K562 (cell line): ENCODE measurements around the gene ZMYND8. TPM values are rescaled to one million over a fixed set of nuclear protein-coding genes. Genes with fewer than 3 reads are reported as not detected.

Source experiments
- CTBP1 ChIP-seq: fragments of 450-650 bp; IDR thresholded peaks from 2 replicates; pipeline ENCODE4 v1.6.1; 2016; ENCODE audit warnings: borderline replicate concordance
- E2F8 ChIP-seq: fragments of 450-650 bp; IDR thresholded peaks from 2 replicates; pipeline ENCODE4 v1.7.1; 2018; ENCODE audit warnings: mild to moderate bottlenecking, low read depth; ENCODE audit not compliant: partially characterized antibody
- EGR1 ChIP-seq: fragments of 450-650 bp; conservative IDR thresholded peaks from 2 replicates; pipeline ENCODE4 v1.6.1; 2017; ENCODE audit warnings: mild to moderate bottlenecking
- HMGN3 ChIP-seq: IDR thresholded peaks from 2 replicates; pipeline ENCODE4 v1.6.1; 2011; ENCODE audit warnings: borderline replicate concordance, low read depth, mild to moderate bottlenecking, mixed read lengths, low read length; ENCODE audit not compliant: insufficient read length; ENCODE audit errors: extremely low read depth
- MAFK ChIP-seq: IDR thresholded peaks from 2 replicates; pipeline ENCODE4 v1.6.1; 2011; ENCODE audit warnings: low read length, improper control_type of control experiment
- NFE2L1 ChIP-seq: fragments of 450-650 bp; IDR thresholded peaks from 2 replicates; pipeline ENCODE4 v1.6.1; 2016; ENCODE audit warnings: missing genetic modification characterization, low read depth, mild to moderate bottlenecking, missing compliant biosample characterization, moderate library complexity, borderline replicate concordance
- NFRKB ChIP-seq: fragments of 450-650 bp; IDR thresholded peaks from 2 replicates; pipeline ENCODE4 v1.6.1; 2016; ENCODE audit warnings: low read depth
- PHF20 ChIP-seq: fragments of 450-650 bp; IDR thresholded peaks from 2 replicates; pipeline ENCODE4 v1.6.1; 2018; ENCODE audit not compliant: partially characterized antibody
- REST ChIP-seq, 2 experiments: fragments of 450-650 bp; formaldehyde crosslinking in 1 of 2; IDR thresholded peaks; 2 replicates each; pipeline versions ENCODE4 v1.4.0 to v1.6.1; 2014 to 2020; ENCODE audit warnings: mild to moderate bottlenecking in 2 of 2, borderline replicate concordance in 1 of 2, low read depth in 1 of 2
- SREBF1 ChIP-seq: fragments of 150-350 bp; IDR thresholded peaks from 2 replicates; pipeline ENCODE4 v1.6.1; 2014; ENCODE audit warnings: antibody characterized with exemption, low read depth, low read length, borderline replicate concordance
- ZNF121 ChIP-seq: sonication (generic); formaldehyde crosslinking; conservative IDR thresholded peaks from 2 replicates; pipeline ENCODE4 v1.8.0; 2022; ENCODE audit warnings: missing genetic modification reagents
- ZNF175 ChIP-seq: fragments of 200-800 bp; sonication (Bioruptor generic); IDR thresholded peaks from 2 replicates; pipeline ENCODE4 v1.6.1; 2016; ENCODE audit warnings: low read depth, mild to moderate bottlenecking, missing genetic modification characterization, missing compliant biosample characterization
- ZNF212 ChIP-seq: fragments of 450-650 bp; formaldehyde crosslinking; IDR thresholded peaks from 2 replicates; pipeline ENCODE4 v1.4.0; 2020; ENCODE audit warnings: mild to moderate bottlenecking
- ZNF449 ChIP-seq: fragments of 250-450 bp; sonication (Bioruptor Pico); IDR thresholded peaks from 2 replicates; pipeline ENCODE4 v1.8.0; 2022; ENCODE audit warnings: moderate library complexity, mild to moderate bottlenecking, inconsistent platforms
- polyA plus RNA-seq, 8 experiments: library from polyadenylated mRNA; depleted of rRNA in 4 of 8; stranded (reverse) in 5 of 8; unstranded in 3 of 8; fragments of >200 nt; fragmentation: Nextera tagmentation in 2 of 8; fragmentation: Illumina TruSeq in 1 of 8; extraction: Ambion mirVana in 2 of 8; extraction: Trizol in 1 of 8; gene quantifications; 2 replicates each; pipeline versions ENCODE4 v1.2.1 to v1.2.3, GENCODE V29; 2011 to 2014; ENCODE audit warnings: inconsistent platforms in 1 of 8, missing spikeins in 1 of 8
- total RNA-seq, 7 experiments: library from RNA; depleted of rRNA in 6 of 7; stranded (reverse); fragments of >200 nt in 6 of 7; fragmentation: Illumina TruSeq in 2 of 7; extraction: Trizol in 2 of 7; gene quantifications; 2 replicates each; pipeline versions ENCODE4 v1.2.1 to v1.2.3, GENCODE V29; 2011 to 2021; ENCODE audit warnings: low replicate concordance in 1 of 7

Gene ZMYND8
- total and polyA plus RNA-seq, 9 of the 15 experiments (the other 6 are each of a cell fraction or from before 2014, with no cell fraction given) = 31.8 to 148 (median 71.9) TPM

- TF ChIP-seq REST (IDR thresholded peaks at IDR 0.05; ENCODE audit: borderline replicate concordance) (peak; percentile 26), REST (CRISPR knock-in tag; IDR thresholded peaks at IDR 0.05; ENCODE audit: low read depth) (0 out of 2 replicates have a peak, but pooled peaks have one; percentile 24), CTBP1 (peak; percentile 68; the same call in 1 of the 2 replicates), E2F8 (no peak), ZNF175 (peak; percentile 68), EGR1 (no peak), HMGN3 (no peak), NFE2L1 (peak; percentile 6; the same call in 1 of the 2 replicates), ZNF449 (no peak), ZNF212 (CRISPR knock-in tag) (0 out of 2 replicates have a peak, but pooled peaks have one; percentile 15), SREBF1 (no peak), ZNF121 (CRISPR knock-in tag) (no peak), MAFK (no peak; the same call in none of the 2 replicates), PHF20 (no peak), NFRKB (peak; percentile 95)
Measured at GRCh38 chr20:47358672-47359529, 2.4 kb upstream of the ZMYND8 start (continued).
